CMK (cell line): Measurements from ENCODE around the gene NEK10.

ENCODE experiments used
- DNase-seq: peaks from one replicate; pipeline ENCODE4 v3.0.0-alpha.2; 2010; ENCODE audit warnings: low read depth

The NEK10 gene

DNA sequence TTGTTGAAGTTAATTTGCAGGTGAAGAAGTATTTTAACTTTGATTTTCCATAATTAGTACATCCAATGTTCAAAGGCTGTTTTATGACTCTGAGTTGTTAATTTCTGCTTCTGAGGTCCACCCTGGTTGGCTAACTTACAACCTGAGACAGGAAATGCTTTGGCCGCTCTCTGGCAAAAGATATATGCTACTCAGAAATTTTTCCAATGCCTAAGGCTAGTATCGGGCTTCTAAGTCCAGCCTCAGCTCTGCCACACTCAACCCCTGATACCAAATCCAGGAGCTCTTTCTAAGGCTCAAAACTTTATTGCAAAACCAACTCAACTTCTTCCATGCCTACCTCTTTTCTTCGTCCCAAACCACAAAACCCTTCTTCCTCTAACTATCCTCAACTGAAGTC is 192.9 kb downstream of the NEK10 start:
- no peak for DNase-seq

DNA sequence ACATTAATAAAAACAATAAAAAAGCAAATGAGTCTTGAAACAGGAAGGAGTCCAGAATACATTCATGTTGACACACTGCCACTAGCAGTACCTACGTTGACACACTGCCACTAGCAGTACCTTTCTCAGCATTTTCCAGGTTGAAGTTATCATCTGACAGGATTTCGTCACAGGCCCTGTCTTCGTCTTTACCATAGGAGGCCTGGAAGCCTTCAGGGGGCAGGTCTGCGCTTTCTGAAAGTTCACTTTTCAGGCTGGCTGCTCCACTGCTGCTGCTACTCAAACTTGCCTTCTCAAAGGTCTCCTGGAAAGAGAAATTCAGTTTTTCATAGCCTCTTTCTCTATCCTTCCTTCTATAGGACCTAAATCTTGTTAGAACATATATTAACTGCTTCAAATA is 194.7 kb downstream of the NEK10 start:
- no peak for DNase-seq

DNA sequence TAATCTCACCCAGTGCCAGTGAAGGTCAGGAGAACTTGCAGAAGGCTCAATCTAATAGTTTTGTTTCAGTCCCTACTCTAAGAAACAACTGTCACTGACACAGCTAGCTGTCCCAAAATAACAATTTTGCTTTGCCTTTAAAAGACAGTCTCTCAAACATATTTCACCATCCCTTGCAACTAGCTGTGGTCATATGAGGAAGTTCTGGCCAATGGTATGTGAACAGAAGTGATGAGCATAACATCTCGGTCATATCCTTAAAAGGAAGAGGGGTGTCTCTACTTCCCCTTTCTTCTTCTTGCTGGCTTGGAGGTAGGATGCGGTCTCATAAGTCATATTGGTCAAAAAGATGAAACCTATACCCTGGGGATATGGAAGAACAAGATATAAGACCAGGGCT is 198.1 kb downstream of the NEK10 start:
- DNase-seq: no peak

DNA sequence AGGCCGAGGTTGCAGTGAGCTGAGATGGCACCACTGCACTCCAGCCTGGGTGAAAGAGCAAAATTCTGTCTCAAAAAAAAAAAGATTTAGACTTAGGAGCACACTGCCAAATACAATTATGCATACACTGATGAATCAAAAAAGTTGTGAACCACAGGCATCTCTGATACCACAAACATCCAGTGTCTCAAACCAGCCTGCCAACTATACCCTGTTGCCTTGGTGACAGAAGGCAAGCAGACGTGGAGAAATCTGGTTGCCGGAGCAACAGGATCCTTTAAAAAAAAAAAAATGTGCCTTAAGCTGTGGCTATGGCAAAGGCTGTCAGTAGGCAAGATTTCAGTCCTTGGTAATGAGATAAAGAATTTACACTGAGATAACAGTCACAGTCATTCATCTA is 202.3 kb downstream of the NEK10 start:
- DNase-seq: no peak

DNA sequence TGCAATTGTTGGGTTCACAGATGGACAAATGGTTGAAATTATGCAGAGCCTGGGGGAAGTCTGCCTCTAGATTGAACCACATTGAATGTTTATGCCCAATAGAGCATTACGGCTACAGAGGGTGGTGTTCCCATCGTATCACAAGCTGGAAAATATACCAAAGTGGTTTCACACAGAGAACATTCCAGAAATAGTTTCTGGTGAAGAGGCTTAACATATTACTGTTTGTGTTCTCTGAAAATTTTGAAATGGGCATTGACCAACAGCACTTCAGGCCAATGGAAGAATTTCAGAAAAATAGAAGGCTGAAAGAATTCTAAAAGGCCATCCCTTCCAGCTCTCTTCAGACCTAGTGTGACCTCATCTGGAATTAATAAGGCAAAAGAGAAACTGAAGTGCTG is 203.9 kb downstream of the NEK10 start:
- no peak for DNase-seq

DNA sequence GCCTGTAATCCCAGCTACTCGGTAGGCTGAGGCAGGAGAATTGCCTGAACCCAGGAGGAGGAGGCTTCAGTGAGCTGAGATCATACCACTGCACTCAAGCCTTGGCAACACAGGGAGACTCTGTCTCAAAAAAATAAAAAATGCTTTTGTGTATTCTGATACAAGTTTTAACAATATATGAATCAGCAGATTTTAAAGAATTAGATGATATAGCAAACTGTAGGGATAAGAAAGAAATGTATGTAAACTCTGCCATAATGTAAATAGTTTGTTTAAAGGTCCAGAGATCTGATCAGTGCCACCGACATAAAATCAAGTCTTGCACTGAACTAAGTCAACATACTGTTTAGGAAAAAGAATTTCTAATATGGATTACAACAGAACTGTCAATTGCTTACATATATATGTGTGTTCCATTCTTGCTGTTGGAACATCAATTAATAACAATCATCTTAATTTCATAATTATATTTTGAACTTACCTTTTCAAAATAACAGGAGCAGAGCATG is 208.3 kb downstream of the NEK10 start:
- DNase-seq: no peak

DNA sequence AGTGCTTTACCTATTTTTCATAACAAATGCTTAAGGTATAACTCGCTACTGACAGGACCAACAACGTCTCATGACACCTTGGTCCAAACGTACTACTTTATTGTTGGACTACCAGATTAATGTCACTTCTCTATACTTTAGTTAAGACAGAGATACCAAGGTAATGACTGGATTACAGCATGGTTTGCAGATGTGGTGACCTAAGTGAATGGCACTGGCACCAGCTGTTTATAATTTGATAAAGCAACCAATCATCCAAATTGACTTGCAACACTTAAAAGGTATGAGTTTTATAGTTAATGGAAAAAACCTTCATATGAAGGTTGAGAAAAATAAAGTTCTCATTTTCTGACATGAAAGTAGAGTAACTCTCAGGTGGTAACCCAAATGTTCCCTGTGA is 209.0 kb downstream of the NEK10 start:
- no peak for DNase-seq

DNA sequence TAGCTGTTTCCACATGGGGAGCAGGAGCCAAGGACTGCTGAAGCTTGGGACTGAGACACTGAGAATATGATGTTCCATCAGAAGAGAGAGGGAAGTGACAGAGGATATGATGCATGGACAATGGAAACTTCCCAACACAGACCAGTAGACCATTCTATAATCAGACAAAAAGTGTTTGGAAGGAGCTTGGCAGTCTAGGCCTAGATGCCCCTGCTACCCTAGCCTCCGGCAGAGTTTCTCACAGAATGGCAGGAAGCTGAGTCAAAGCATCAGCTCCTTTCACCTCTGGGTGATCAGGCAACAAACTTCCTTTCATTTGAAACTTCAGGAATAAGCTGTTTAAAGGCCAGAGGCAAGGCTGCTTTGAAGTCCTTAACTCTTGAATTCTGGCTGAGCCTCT is 222.0 kb downstream of the NEK10 start:
- no peak for DNase-seq

DNA sequence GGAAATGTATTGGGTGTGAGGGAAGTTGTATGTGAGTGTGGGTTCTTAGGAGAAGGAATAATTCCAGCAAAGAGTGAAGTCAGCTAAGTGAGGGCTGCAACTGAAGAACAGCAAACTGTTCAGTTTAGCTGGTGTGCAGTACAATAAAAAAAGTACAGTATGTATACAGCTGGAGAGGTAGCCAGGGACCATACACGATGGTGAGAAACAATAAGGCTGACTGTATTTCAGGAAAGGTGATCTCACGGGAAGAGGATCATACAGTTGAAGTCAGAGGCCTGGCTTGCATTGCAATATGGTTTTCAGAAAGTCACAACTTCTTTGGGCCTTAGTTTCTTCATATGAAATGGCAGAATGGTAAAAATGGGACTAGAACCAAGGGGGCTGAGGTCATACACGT is 222.4 kb downstream of the NEK10 start:
- no peak for DNase-seq

DNA sequence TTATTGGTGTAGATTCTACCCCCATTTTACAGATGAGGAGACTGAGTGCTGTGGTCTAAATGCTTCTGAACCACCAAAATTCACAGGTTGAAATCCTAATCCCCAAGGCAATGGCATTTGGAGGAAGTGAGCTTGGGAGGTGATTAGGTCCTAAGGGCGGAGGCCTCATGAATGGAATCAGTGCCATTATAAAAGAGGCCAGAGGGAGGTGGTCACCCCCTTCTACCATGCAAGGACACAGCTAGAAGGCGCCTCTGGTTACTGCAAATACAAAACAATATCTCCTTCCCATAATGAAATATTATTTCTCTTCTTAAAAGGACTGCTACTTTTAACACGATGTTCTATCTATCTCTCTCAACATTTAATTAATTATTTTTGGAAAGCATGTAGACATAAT is 223.5 kb downstream of the NEK10 start:
- DNase-seq: no peak

DNA sequence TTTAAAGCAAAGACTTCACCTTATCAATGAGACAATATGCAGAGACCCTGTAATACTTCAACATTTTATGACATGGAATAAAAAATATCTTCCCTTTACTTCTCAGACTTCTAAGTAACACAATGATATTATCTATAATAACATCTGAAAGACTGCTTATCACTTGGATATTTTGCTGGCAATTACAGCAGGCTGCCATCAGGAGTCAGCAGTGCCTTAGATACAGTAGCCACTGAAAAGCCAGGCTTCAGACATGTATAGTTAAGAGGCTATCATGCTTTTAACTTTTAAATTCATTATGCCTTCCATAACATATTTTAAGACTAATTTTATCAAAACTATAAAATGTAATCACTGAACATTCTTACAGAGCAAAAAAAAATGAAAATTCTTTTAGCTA is 227.5 kb downstream of the NEK10 start:
- DNase-seq: no peak

DNA sequence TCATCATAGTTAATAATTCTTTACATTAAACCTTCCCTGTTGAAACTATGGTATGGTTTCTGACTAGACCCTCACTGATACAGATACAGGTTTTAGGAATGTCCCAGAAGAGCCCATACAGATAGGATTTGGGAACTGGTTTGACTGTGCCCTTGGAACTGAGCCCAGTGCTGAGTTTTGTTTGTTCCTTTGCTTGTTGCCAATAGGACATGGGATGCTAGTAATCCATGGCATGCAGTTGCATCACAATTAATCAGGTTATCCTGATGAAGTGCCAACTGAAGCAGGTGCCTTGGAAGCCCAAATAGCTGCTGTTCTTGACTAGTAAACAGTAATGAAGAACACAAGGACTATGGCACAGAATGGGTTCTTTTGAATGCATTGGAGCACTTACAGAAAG is 230.6 kb downstream of the NEK10 start:
- no peak for DNase-seq

DNA sequence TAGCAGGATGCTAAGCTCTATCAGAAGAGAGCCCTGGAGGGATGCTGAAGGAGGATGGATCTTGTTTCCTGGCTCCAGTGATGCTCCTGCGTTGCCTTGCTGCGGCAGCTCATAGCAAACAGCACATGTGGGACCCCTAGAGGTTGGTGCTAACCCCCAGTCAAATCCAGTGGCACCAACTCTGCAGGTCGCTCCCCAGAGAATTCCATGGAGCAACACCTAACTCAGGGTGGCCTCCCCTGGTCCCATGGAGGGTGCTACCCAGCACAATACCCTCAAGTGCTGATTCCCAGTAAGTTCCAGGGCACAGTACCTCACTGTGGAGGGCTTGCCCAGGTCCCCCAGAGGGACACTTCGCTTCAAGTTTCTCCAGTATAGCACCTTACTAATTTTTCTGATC is 231.2 kb downstream of the NEK10 start:
- DNase-seq: no peak

DNA sequence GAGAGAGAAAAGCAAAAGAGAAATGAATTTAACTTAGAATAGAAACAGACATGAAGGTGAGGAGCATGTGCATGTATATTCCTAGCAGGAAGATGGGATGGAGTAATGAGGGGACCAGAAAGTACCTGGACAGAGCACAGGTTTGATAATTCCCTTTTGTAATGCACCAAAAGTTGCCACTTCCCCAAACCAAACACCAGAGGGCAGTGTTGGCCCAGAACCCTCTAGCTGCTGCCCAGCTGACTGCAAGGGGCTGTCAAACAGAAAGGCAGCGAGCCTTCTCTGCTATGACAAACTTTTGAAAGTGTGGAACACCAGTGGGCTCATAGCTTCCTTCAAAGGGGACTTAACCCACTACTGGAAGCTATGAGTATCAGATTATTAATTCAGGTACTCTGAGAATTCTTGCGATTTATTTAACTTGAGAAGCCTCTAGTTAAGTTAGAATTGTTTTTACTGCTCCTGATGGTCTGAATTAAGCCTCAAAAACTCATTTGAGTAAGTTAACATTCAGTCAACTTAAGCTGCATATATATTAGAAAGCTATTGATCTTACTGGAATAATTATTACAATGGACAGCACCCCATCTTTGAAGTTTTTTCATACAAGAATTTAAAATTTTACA is 234.9 kb downstream of the NEK10 start:
- no peak for DNase-seq

DNA sequence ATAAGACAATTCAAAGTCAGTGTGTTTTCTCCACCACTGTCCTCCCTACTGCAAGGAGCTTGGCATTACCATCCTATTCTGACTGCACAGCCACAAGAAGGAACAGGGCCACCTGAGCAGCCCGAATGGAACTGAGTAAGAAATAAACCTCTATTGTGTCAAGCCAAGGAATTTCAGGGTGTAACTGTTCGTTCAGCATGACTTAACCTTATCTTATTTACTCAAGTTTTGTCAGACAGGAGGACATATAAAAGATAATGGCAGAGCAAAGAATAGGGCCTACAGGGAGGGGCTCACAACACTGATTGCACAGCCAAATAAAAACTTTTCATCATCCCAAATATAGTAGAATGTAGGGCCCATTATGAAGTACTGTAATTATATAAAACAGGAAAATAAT is 236.1 kb downstream of the NEK10 start:
- no peak for DNase-seq

DNA sequence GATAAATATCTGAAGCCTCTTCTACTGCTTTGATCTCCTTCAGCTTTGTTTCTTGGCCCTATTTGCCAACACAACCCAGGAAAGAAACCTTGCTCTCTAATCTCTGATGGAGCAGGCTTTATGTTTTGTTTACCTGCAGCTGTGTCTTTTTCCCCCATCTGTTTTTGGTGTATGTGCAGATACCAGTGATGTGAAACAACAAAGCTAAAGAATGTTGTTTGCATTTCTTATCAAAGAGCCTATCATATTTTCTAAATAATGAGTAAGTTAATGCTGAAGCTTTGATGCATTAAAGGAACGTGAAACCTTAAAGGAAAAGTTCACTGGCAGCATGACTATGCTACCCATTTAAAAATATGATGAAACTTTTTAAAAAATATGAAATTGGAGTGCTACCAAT is 238.4 kb downstream of the NEK10 start:
- DNase-seq: no peak

DNA sequence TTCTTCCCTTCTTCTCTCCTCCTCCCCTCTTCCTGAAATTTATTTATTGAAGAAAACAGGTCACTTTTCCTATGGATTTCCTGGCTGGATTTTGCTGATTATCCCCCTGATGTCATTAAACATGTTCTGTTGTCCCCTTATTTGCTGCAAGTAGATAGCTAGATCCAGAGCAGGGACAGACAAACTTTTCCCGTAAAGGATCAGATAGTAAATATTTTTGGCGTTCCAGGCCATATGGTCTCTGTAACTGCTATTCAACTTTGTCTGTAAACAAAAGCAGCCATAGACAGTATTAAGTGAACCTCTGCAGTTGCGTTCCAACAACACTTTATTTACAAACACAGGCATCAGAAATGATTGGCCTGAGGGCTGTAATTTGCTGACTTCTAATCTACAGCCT is 241.3 kb downstream of the NEK10 start:
- DNase-seq: no peak

DNA sequence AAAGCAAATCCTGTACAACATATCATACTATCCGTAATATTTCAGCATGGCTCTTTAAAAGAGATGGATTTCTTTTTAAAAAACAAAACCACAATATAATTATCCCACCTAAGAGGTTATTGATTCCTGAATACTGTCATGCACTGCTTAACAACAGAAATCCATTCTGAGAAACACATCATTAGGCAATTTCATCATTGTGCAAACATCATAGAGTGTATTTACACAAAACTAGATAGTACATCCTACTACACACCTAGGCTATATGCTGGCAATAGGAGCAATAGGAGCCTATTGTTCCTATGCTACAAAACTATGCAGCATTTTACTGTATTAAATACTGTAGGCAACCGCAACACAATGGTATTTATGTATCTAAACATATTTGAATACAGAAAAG is 242.0 kb downstream of the NEK10 start:
- no peak for DNase-seq

DNA sequence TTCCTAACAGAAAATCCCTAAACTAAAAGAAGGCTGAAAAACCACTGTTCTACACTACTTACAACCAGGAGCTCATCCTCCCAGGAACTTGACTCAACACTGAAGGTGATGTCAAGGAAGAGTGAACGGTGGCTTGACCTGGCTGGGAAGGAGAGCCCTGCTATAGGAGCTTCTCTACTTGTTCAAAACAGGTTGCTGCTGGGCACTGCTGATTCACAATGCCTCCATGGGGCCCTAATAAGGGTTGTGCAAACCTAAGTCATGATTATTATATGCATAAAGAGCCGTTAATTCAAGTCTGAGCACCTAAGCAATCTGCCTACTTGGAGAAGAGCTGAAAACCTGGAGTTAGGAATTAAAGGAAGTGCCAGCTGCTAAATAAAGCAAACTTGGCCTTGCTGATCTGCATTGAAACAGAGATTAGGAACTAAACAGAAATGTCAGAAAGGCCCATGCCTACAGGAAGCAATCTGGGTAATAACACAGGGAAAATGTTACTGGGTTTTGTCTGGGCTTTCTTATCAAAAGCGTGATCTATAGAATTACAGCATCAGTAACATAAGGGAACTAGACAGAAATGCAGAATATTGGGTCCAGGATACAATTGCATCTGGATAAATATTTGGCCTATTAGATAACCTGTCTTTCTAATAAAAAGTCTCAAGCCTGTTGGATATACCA is 243.2 kb downstream of the NEK10 start:
- DNase-seq: no peak

DNA sequence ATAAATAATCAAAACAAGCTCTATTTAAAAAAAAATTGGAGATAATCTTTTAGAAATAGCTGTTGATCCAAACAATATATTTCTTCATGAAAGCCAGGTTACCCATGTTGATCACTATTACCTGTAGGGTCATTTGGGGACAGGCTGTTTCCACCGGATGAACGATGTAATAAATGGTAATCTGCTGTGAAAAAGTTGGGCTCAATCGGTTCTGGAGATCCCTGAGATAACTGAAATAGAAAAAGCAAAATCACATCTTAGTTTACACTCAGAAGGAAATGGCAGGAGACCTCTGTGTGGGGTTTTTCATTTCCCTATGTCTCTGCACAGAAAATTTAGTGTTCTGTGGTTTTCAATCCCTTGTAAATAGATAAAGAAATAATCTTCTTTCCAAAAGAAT is 249.5 kb downstream of the NEK10 start:
- DNase-seq: no peak

DNA sequence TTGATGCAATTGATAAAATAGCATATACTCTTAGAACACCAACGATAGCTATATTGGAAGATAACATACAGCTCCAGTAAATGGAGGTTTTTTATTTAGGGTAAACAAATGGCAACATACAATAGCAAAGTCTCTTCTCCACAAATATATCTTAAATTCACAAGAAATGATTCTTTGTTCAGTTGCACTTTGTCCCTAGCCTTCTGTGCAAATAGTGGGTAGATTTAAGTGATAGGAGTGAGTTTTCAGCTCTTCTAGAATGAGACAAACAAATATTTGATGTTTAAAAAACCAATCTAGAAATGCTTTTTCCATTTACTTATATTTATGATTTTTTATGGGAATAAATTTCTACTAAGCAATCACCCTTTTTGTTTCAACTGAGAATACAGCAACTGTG is 253.8 kb downstream of the NEK10 start:
- no peak for DNase-seq

DNA sequence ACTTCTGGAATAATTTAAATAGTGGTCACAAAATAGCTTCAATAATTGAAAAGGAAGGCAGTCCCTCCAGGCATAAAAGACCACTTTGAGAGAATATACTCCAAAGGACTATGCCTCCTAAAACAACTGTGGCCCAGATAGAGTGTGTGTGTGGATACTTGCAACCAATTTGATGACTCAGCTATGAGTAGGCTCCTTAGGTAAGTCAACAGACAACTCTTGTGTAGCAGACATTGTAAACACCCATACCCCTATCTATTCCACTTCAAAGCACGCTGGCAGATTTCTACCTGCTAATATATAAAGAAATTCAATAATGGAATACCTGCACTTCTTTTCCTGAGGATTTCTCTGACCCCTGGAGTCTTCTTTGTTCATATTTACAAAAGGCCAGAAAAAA is 254.5 kb downstream of the NEK10 start:
- DNase-seq: no peak

DNA sequence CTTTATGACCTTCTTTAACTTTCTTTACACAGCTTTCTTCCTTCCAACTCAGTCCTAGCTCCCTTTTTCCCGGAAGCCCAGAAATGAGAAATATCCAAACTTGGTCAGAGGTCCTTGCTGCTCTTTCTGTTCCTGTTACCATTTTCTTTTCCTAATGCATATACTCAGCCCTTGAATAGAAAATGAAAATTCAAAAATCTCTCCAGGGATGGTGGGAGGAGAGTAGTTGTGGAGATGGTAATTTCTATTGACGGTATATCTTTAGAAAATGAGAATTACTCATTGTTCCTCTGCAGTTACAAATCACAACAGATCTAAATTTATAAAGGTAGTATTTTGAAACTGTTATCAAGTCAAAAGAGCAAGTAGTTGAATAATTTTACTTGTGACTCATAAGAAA is 255.1 kb downstream of the NEK10 start:
- no peak for DNase-seq

DNA sequence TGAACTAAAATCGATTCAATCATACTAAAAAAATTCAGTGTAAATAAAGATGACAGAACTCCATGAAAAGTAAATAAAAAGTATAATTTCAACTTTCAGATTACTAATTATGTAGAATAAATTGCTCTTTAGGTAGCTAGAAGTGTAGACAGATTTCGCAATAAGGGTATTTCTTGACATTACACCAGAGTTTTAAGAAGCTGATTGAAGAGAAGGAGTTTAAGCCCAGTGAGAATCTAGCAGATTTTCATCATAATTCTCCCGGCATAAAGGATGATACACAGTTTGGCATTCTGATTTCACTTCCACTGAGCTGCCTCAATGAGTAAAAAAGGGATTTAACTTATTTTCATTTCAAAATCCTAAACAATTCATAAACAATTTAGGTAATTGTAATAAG is 259.2 kb downstream of the NEK10 start:
- DNase-seq: no peak
